ENCODE data around the gene TRABD2B.

TRABD2B gene

GRCh38 chr1:47947531-47947930, 49.7 kb downstream of the TRABD2B start:
- no peak overlapping the region for H3K4me3 ChIP-seq (ENCODE audit: low read length)
- TF ChIP-seq CTCF (conservative IDR thresholded peaks at IDR 0.05; ENCODE audit: low read depth, low read length), result no peak
- no peak for DNase-seq (ENCODE audit: low read depth)

GRCh38 chr1:47944561-47944960, 52.6 kb downstream of the TRABD2B start:
- no peak for TF ChIP-seq CTCF (conservative IDR thresholded peaks at IDR 0.05; ENCODE audit: low read depth, low read length)
- DNase-seq (ENCODE audit: low read depth), result no peak
- no peak overlapping the region for H3K4me3 ChIP-seq (ENCODE audit: low read length)

- no peak overlapping the region for H3K4me3 ChIP-seq (ENCODE audit: low read length)
- DNase-seq (ENCODE audit: low read depth), result no peak
- no peak for TF ChIP-seq CTCF (conservative IDR thresholded peaks at IDR 0.05; ENCODE audit: low read depth, low read length)
Measured at GRCh38 chr1:47942240-47942629, 55.0 kb downstream of the TRABD2B start.

- no peak overlapping the region for H3K4me3 ChIP-seq (ENCODE audit: low read length)
- DNase-seq (ENCODE audit: low read depth), result no peak
- no peak for TF ChIP-seq CTCF (conservative IDR thresholded peaks at IDR 0.05; ENCODE audit: low read depth, low read length)
Measured at GRCh38 chr1:47941609-47942239, 55.5 kb downstream of the TRABD2B start.

- DNase-seq (ENCODE audit: low read depth), result no peak
- no peak overlapping the region for H3K4me3 ChIP-seq (ENCODE audit: low read length)
- TF ChIP-seq CTCF (conservative IDR thresholded peaks at IDR 0.05; ENCODE audit: low read depth, low read length), result no peak
Measured at GRCh38 chr1:47940779-47941178, 56.4 kb downstream of the TRABD2B start.

GRCh38 chr1:47940326-47940725, 56.9 kb downstream of the TRABD2B start:
- DNase-seq (ENCODE audit: low read depth), result no peak
- no peak overlapping the region for H3K4me3 ChIP-seq (ENCODE audit: low read length)
- TF ChIP-seq CTCF (conservative IDR thresholded peaks at IDR 0.05; ENCODE audit: low read depth, low read length), result no peak

GRCh38 chr1:47938520-47938919, 58.7 kb downstream of the TRABD2B start:
- TF ChIP-seq CTCF (conservative IDR thresholded peaks at IDR 0.05; ENCODE audit: low read depth, low read length), result no peak
- no peak for DNase-seq (ENCODE audit: low read depth)
- no peak overlapping the region for H3K4me3 ChIP-seq (ENCODE audit: low read length)

Measured in retinal pigment epithelial cell (primary cell).